MM.1S (cell line): ENCODE data around the gene ZFR2.

ENCODE experiments used
- EZH2 ChIP-seq: fragments of 300-600 bp; sonication (generic); optimal IDR thresholded peaks from 2 replicates; pipeline ENCODE3; 2017; ENCODE audit warnings: low read depth, mild to moderate bottlenecking, antibody characterized with exemption, low read length, mixed read lengths
- TF ChIP-seq, protein P1 (sequence below): fragments of 300-600 bp; sonication (generic); IDR thresholded peaks from 2 replicates; pipeline ENCODE4 v1.5.1; 2016; ENCODE audit warnings: antibody characterized with exemption, low read length, mixed read lengths

DNA sequence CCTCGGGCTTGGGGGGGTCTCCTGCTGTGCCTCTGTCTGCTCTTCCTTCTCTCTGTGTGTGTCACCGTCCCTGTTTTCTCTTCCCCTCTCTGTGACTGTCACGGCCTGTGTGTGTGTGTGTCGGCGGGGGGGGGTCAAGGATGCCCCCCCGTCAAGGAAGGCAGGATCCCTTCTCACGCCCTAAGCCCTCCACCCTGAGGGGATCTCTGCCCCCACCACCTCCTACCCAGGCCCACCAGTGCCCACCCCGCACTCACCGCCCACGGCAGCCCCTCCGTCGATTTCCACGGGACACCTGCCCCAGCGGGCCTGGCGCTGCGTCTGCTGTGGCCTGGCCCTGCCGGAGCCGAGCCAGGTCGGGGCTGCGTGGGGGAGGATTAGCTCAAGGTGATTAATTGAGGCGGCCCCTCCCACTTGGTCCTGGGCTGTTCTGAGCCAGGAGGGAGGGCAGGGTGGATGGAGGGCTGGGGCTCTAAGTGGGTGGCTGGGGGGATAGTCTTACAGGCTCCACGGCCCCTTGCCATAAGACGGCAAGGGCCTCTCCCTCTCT, 96.9 kb downstream of the ZFR2 start, which contains the start of gene RAX2:
- TF ChIP-seq, protein P1, sequence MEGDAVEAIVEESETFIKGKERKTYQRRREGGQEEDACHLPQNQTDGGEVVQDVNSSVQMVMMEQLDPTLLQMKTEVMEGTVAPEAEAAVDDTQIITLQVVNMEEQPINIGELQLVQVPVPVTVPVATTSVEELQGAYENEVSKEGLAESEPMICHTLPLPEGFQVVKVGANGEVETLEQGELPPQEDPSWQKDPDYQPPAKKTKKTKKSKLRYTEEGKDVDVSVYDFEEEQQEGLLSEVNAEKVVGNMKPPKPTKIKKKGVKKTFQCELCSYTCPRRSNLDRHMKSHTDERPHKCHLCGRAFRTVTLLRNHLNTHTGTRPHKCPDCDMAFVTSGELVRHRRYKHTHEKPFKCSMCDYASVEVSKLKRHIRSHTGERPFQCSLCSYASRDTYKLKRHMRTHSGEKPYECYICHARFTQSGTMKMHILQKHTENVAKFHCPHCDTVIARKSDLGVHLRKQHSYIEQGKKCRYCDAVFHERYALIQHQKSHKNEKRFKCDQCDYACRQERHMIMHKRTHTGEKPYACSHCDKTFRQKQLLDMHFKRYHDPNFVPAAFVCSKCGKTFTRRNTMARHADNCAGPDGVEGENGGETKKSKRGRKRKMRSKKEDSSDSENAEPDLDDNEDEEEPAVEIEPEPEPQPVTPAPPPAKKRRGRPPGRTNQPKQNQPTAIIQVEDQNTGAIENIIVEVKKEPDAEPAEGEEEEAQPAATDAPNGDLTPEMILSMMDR = no peak
- TF ChIP-seq EZH2 = no peak
